Psoas muscle (tissue), 8 donors: ENCODE results near the gene LTN1. TPM values are rescaled to one million over a fixed set of nuclear protein-coding genes. Genes with fewer than 3 reads are reported as not detected.
"Not testable (repeated sequence)": the region's sequence is repeated elsewhere in the genome, so short reads cannot be mapped to it uniquely, and the experiment has no call there.

Experiments
- ATAC-seq, 4 donors: fragments of 200-7000 bp; cut with Tn5 transposase; one replicate each; pipeline ENCODE4 v1.9.1; 2020; ENCODE audit warnings: moderate library complexity in 3 of 4, mild to moderate bottlenecking in 2 of 4
- DNase-seq, 2 donors: peaks; one replicate each; pipeline ENCODE4 v3.0.0-alpha.2; 2020
- H3K27ac ChIP-seq: fragments of 200-600 bp; one replicate; pipeline ENCODE4 v1.8.0; 2022
- H3K27me3 ChIP-seq, 3 donors: fragments of 200-600 bp in 1 of 3; one replicate each; pipeline versions ENCODE4 v1.6.1 to v1.8.0; 2013 to 2022; ENCODE audit warnings: low read length in 2 of 3, mild to moderate bottlenecking in 2 of 3, moderate library complexity in 1 of 3; ENCODE audit not compliant: insufficient read depth in 3 of 3
- H3K36me3 ChIP-seq, 2 donors: fragments of 200-600 bp in 1 of 2; one replicate each; pipeline versions ENCODE4 v1.6.1 to v1.8.0; 2013 to 2022; ENCODE audit warnings: low read depth in 1 of 2, mild to moderate bottlenecking in 1 of 2, moderate library complexity in 1 of 2; ENCODE audit not compliant: insufficient read depth in 1 of 2
- H3K4me1 ChIP-seq: fragments of 200-600 bp; one replicate; pipeline ENCODE4 v1.8.0; 2022
- H3K4me3 ChIP-seq: fragments of 200-600 bp; one replicate; pipeline ENCODE4 v1.8.0; 2022; ENCODE audit warnings: mild to moderate bottlenecking
- H3K9me3 ChIP-seq: fragments of 200-600 bp; one replicate; pipeline ENCODE4 v1.8.0; 2022
- CTCF ChIP-seq: fragments of 200-600 bp; IDR thresholded peaks from one replicate; pipeline ENCODE4 v1.8.0; 2022; ENCODE audit warnings: antibody characterized with exemption
- WGBS, 3 donors: extraction: QIAGEN DNeasy Blood & Tissue Kit; methylation state at CpG; one replicate each; pipeline versions ENCODE4 v1.1.6 to v1.1.7; 2013; 5-methylcytosine and 5-hydroxymethylcytosine counted together
- intact Hi-C, 2 donors: fragments of 100-400 bp; cut with DNase I; formaldehyde crosslinking; loops; one replicate each; pipeline versions ENCODE4 v1.11.0 to v1.14.2; 2022
- polyA plus RNA-seq, 3 donors: library from polyadenylated mRNA; stranded (reverse); fragments of 200-250 nt; gene quantifications; one replicate each; pipeline ENCODE4 v1.2.3, GENCODE V29; 2013
- total RNA-seq, 4 donors: library from RNA; stranded (reverse); fragmentation: NEBNext Ultra II Directional in 2 of 4; extraction: Animal tissue kit (Norgen Biotek cat#: 25700) in 2 of 4; gene quantifications; one replicate each; pipeline versions ENCODE4 v1.2.1 to v1.2.4, GENCODE V29; 2021 to 2023
- donor health status: healthy with polysubstance abuse.
- donor health status: DM: no; HTN: no; CAD: no; lungs with moderate emphysema.
- donor health status: Bipolar disorder and iron deficiency.
- donor health status: healthy.
- donor health status: DM: yes; HTN: yes; CAD: no.
- donor health status: DM: no; HTN: no; CAD: no.
- donor health status: DM: no; HTN: no; CAD: no.
- donor health status: DM: yes; HTN: yes; CAD: no.

LTN1 gene
- total and polyA plus RNA-seq, 7 donors: 5.7 to 22.2 (median 17.8) TPM

DNA sequence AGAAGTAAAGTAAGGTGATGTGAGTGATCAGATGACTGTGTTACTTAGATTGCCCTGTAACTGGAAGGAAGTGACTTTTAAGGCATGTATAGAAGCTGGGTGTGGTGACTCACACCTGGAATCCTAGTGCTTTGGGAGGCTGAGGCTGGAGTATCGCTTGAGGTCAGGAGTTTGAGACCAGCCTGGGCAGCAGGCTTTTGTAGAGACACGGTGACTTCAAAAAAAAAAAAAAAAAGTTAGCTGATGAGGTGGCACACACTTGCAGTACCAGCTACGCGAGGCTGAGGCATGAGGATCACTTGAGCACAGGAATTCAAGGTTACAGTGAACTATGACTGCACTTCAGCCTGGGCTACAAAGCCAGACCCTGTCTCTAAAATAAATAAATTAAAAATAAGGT, 29.5 kb upstream of the LTN1 start:
- H3K27me3 ChIP-seq: no peaks in the 10 kb centered on the region
- no peak for TF ChIP-seq CTCF
- intact Hi-C loops: no loop called here
- no peak for ATAC-seq
- no peak for DNase-seq
- peaks cover 17% of the 10 kb centered on the region for H3K4me1 ChIP-seq
- no peaks in the 10 kb centered on the region for H3K9me3 ChIP-seq
- no peak overlapping the region for H3K4me3 ChIP-seq
- no peak overlapping the region for H3K27ac ChIP-seq
- 79 to 88% (median 81%) methylated on average over 4 of the region's 4 CpGs for WGBS, 3 donors
- no peaks in the 10 kb centered on the region for H3K36me3 ChIP-seq

DNA sequence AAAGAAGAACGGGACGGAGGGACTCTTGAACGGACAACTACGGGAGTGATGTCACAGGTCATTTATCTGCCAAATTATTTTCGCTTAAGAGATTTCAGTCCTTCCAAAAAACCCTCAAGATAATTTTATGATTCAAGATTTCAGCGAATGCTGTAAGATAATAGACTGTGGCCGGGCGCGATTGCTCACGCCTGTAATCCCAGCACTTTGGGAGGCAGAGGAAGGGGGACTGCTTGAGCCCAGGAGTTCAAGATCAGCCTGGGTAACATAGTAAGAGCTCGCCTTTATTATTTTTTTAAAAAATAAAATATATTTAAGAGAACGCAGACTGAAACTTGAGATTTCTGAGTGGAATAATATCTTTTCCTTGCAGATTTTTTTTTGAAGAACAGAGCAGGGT, 25.9 kb upstream of the LTN1 start:
- H3K4me1 ChIP-seq: no peaks in the 10 kb centered on the region
- peak; percentile 29 to 63 (median 41) for ATAC-seq
- WGBS, 3 donors: 4 to 10% (median 7%) methylated on average over 12 of the region's 12 CpGs
- peak overlapping the region; percentile 90 for H3K27ac ChIP-seq
- intact Hi-C loops: no loop called here
- no peak for TF ChIP-seq CTCF
- no peaks in the 10 kb centered on the region for H3K27me3 ChIP-seq
- no peak for DNase-seq
- H3K36me3 ChIP-seq: no peaks in the 10 kb centered on the region
- H3K4me3 ChIP-seq: peak overlapping the region; percentile 94
- H3K9me3 ChIP-seq: no peaks in the 10 kb centered on the region

DNA sequence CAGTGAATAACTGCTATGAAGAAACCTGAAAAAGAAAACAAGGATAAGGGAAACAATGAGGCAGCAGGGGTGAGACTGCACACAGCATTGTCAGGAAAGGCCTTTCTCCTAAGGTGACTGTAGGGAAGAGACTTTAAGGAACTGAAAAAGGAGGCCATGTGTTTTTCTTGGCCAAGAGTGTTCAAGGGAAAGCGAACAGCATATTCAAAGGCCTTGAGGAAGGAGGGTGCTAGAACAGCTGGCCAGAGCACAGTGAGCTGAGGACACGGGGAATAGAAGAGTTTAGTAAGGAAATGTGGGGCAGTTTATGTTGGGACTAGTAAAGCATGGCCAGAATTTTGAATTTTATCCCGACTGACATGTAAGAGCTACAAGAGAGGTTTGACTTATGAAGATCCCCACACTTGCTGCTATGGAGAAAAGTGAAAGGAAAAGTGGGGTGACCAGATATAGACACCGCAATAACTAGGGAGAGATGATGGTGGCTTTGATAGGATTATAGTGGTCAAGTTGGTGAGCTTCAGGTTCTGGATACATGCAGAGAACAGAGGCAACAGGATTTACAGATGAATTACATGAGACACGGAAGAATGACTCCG, 25.1 kb upstream of the LTN1 start:
- Histone ChIP-seq H3K27ac (peak overlapping the region; percentile 90), H3K9me3 (no peaks in the 10 kb centered on the region), H3K4me3 (peak overlapping the region; percentile 94), H3K36me3 (no peaks in the 10 kb centered on the region), H3K27me3 (no peaks in the 10 kb centered on the region), H3K4me1 (no peaks in the 10 kb centered on the region)
- intact Hi-C loops: no loop called here
- TF ChIP-seq CTCF: no peak
- ATAC-seq (no peak), DNase-seq (no peak)
- WGBS, 3 donors: 65 to 80% (median 75%) methylated on average over 6 of the region's 6 CpGs

DNA sequence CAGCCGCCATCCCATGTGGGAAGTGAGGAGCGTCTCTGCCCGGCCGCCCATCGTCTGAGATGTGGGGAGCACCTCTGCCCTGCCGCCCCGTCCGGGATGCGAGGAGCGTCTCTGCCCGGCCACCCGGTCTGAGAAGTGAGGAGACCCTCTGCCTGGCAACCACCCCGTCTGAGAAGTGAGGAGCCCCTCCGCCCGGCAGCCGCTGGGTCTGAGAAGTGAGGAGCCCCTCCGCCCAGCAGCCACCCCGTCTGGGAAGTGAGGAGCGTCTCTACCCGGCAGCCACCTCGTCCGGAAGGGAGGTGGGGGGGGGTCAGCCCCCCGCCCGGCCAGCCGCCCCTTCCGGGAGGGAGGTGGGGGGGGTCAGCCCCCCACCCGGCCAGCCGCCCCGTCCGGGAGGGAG, 18.6 kb upstream of the LTN1 start:
- ATAC-seq, intact Hi-C loops, H3K27ac ChIP-seq, H3K4me1 ChIP-seq, DNase-seq, H3K27me3 ChIP-seq, H3K9me3 ChIP-seq, H3K4me3 ChIP-seq: not testable (repeated sequence)
- peaks cover 3 to 32% of the 10 kb centered on the region in 2 donors for H3K36me3 ChIP-seq
- 93 to 98% (median 97%) methylated on average over 7 to 21 of the region's 30 CpGs for WGBS, 3 donors

DNA sequence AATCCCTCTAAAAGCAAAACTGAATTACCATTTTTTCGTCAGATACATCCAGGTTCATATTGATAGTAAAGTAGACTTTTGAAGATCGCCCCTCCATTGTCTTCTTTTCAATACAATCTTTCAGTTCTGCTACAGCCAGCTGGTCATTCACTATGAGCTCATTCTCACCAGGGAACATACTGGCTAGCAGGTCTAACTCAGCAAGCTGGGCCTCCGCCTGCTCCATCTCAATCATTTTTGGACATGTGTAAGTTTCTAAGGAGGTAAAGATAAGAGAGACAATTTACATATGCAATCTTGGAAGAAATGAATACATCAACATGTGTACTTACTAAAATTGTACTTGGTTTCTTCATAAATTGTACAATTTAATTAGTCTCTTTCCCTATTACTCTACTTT, 15.7 kb upstream of the LTN1 start:
- peaks cover 5% of the 10 kb centered on the region for H3K4me1 ChIP-seq
- H3K27me3 ChIP-seq: no peaks in the 10 kb centered on the region
- DNase-seq (no peak), ATAC-seq (no peak)
- H3K27ac ChIP-seq: no peak overlapping the region
- TF ChIP-seq CTCF: no peak
- no peaks in the 10 kb centered on the region for H3K9me3 ChIP-seq
- no peak overlapping the region for H3K4me3 ChIP-seq
- intact Hi-C loops: no loop called here
- 89 to 94% (median 90%) methylated on average over 3 of the region's 3 CpGs for WGBS, 3 donors
- peaks cover 3 to 43% of the 10 kb centered on the region in 2 donors for H3K36me3 ChIP-seq
